DND-41 (cell line): ENCODE measurements around the gene CORO6.
A peak's percentile ranks its signal among the peaks of the same experiment; 100 is the strongest.

Experiments used
- ATAC-seq: fragments of 200-7000 bp; cut with Tn5 transposase; 3 replicates; pipeline ENCODE4 v1.9.1; 2021; ENCODE audit warnings: low read depth; ENCODE audit not compliant: insufficient read depth
- DNase-seq: peaks from one replicate; pipeline ENCODE4 v3.0.0-alpha.2; 2020
- H2AFZ ChIP-seq: 2 replicates; pipeline ENCODE4 v1.6.0; 2012; ENCODE audit warnings: low read depth, low read length
- H3K27ac ChIP-seq: 2 replicates; pipeline ENCODE4 v1.5.1; 2012; ENCODE audit warnings: low read length, inconsistent platforms
- H3K27me3 ChIP-seq: fragments of 200-600 bp; sonication (generic); 2 replicates; pipeline ENCODE4 v1.6.0; 2012; ENCODE audit warnings: low read length, mild to moderate bottlenecking, inconsistent platforms; ENCODE audit not compliant: insufficient read depth, poor library complexity
- H3K36me3 ChIP-seq: 2 replicates; pipeline ENCODE4 v1.5.1; 2012; ENCODE audit warnings: low read length, inconsistent platforms; ENCODE audit not compliant: insufficient read depth
- H3K4me1 ChIP-seq: 2 replicates; pipeline ENCODE4 v1.5.1; 2012; ENCODE audit warnings: mild to moderate bottlenecking, low read length; ENCODE audit not compliant: insufficient read depth
- H3K4me2 ChIP-seq: 2 replicates; pipeline ENCODE4 v1.6.0; 2012; ENCODE audit warnings: mild to moderate bottlenecking, moderate library complexity, low read length, inconsistent platforms; ENCODE audit not compliant: insufficient read depth
- H3K4me3 ChIP-seq, 2 experiments: fragments of 200-600 bp in 1 of 2; shearing (Covaris generic) in 1 of 2; 2 replicates each; pipeline ENCODE4 v1.5.1; 2012 to 2016; ENCODE audit warnings: inconsistent platforms in 2 of 2, low read length in 2 of 2, mild to moderate bottlenecking in 2 of 2, low read depth in 1 of 2, moderate library complexity in 1 of 2
- H3K79me2 ChIP-seq: 2 replicates; pipeline ENCODE4 v1.6.0; 2012; ENCODE audit warnings: low read length, inconsistent platforms; ENCODE audit not compliant: insufficient read depth
- H3K9ac ChIP-seq: 2 replicates; pipeline ENCODE4 v1.6.0; 2012; ENCODE audit warnings: low read depth, mild to moderate bottlenecking, inconsistent platforms, low read length, moderate library complexity
- H3K9me3 ChIP-seq: 2 replicates; pipeline ENCODE4 v1.5.1; 2012; ENCODE audit warnings: low read length, moderate library complexity, mild to moderate bottlenecking, inconsistent platforms; ENCODE audit not compliant: insufficient read depth, severe bottlenecking
- H4K20me1 ChIP-seq: 2 replicates; pipeline ENCODE4 v1.6.0; 2012; ENCODE audit warnings: low read length; ENCODE audit not compliant: insufficient read depth
- EZH2 ChIP-seq: IDR thresholded peaks from 3 replicates; pipeline ENCODE4 v1.6.1; 2012; ENCODE audit warnings: borderline replicate concordance, low read depth, mild to moderate bottlenecking, moderate library complexity, low read length, inconsistent platforms; ENCODE audit not compliant: severe bottlenecking
- TF ChIP-seq, protein P1 (sequence below): IDR thresholded peaks from 2 replicates; pipeline ENCODE4 v1.5.1; 2012; ENCODE audit warnings: borderline replicate concordance, low read length, moderate library complexity, mild to moderate bottlenecking; ENCODE audit not compliant: poor library complexity, severe bottlenecking; ENCODE audit errors: extremely low read depth

Gene CORO6

DNA sequence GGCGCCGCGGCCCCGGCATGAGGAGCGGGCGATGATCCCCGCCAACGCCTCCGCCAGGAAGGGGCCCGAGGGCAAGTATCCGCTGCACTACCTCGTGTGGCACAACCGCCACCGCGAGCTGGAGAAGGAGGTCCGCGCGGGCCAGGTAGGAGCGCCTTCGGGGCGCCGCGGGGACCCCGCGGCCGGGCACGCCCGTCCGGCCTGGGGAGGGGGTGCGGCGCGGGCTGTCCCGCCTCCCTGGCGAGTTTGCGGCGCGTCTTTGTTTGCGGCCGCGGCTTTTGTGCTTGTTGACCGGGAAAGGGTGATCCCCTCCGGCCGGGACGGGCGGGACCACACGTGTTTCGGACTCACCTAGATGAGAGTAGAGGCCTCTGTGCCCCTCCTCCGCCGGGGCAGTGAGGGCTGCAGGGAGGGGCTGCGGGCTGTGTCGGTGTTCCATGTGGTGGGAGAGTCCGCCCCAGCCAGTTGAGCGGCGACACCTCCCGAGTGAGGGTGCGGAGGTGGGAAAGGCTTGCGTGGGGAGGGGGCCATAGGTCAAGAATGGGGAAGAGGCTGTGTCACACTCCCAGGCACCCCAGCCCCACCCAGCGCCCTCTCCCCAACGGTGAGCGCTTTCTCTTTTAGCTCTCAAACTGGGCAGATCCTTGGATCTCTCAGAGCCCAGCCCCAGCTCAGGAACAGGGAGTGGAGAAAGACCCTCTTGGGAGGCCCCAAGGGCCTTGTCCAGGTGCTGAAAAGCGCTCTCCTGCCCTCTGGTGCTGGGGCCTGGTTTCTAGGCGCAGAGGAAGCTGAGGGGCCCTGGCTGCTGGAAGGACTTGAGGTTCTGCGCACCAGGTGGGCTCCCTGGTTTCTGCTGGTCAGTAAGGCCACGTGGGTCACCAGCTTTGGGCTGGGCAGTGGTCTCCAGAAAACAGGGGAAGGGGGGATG, 28.9 kb downstream of the CORO6 start:
- Histone ChIP-seq H2AFZ (peak overlapping the region; percentile 73), H3K4me1 (peaks cover 50% of the 10 kb centered on the region)

DNA sequence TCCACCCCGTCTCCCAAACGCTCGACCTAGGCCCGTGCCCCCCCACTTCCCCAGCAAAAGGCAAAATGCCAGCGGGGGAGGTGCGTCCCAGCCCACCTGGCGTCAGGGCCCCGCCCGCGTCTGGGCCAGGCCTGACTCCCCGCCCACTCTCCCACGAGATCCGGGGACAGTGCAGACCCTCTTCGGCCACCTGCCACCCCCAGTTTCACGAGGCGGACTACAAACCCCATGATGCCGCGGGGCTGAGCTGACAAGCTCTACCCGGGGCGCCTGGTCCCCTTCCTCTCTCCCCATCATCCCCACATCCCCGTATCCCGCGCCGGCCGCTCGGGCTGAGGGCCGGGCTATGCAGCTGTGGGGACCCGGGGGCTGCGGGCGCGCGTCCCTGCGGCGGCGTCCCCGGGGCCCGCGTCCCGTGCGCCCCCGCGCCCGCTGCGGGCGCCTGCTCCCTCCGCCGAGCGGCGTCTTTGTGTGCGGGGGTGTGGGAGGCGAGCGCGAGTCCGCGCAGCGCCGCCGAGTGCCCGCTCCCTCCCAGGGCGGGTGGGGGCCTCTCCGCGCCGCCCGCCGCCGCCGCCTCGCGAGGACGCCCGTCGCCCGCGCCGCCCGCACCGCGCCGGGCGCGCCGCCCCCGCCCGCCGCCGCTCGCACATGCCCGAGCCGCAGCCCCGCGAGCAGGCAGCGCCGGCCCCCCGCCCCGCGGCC, 29.7 kb downstream of the CORO6 start, which contains the start of gene ANKRD13B:
ANKRD13B (plus strand) TSS at position 283 of the 702 bp plus-strand sequence. CDS start 490 bp downstream, outside the sequence.
- peaks cover 28% of the 10 kb centered on the region for H3K79me2 ChIP-seq
- peaks cover 6% of the 10 kb centered on the region for H3K27me3 ChIP-seq
- H3K36me3 ChIP-seq = no peaks in the 10 kb centered on the region
- H3K4me1 ChIP-seq = peaks cover 59% of the 10 kb centered on the region
- H3K9me3 ChIP-seq = no peaks in the 10 kb centered on the region
- peak within 1 kb of the TSS; percentile 73 for H2AFZ ChIP-seq
- TF ChIP-seq, protein P1, sequence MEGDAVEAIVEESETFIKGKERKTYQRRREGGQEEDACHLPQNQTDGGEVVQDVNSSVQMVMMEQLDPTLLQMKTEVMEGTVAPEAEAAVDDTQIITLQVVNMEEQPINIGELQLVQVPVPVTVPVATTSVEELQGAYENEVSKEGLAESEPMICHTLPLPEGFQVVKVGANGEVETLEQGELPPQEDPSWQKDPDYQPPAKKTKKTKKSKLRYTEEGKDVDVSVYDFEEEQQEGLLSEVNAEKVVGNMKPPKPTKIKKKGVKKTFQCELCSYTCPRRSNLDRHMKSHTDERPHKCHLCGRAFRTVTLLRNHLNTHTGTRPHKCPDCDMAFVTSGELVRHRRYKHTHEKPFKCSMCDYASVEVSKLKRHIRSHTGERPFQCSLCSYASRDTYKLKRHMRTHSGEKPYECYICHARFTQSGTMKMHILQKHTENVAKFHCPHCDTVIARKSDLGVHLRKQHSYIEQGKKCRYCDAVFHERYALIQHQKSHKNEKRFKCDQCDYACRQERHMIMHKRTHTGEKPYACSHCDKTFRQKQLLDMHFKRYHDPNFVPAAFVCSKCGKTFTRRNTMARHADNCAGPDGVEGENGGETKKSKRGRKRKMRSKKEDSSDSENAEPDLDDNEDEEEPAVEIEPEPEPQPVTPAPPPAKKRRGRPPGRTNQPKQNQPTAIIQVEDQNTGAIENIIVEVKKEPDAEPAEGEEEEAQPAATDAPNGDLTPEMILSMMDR = no peak
- no peak for TF ChIP-seq EZH2
- peak; percentile 62 for DNase-seq
- peak within 1 kb of the TSS; percentile 59 for H3K9ac ChIP-seq
- peak within 1 kb of the TSS; percentile 40 for H3K27ac ChIP-seq
- H3K4me3 ChIP-seq = peak within 1 kb of the TSS; percentile 66 to 72; a peak in 3 of 4 replicates
- peak within 1 kb of the TSS; percentile 98 for H3K4me2 ChIP-seq
- peaks cover 43% of the 10 kb centered on the region for H4K20me1 ChIP-seq
- peak; percentile 17; the same call in 1 of the 3 replicates for ATAC-seq

More for the DNA sequence above, 28.9 kb downstream of the CORO6 start:
- peak; percentile 66 for DNase-seq
- peak overlapping the region; percentile 66 to 72; a peak in 3 of 4 replicates for H3K4me3 ChIP-seq
- H3K36me3 ChIP-seq = no peaks in the 10 kb centered on the region
- ATAC-seq = peak; percentile 41
- peaks cover 19% of the 10 kb centered on the region for H3K79me2 ChIP-seq
- H3K4me2 ChIP-seq = peak overlapping the region; percentile 98
- peak overlapping the region; percentile 59 for H3K9ac ChIP-seq
- H4K20me1 ChIP-seq = peaks cover 34% of the 10 kb centered on the region
- no peak overlapping the region for H3K27ac ChIP-seq
- TF ChIP-seq EZH2 = peak; percentile 65
- TF ChIP-seq, protein P1 = peak; percentile 70
- peaks cover 6% of the 10 kb centered on the region for H3K27me3 ChIP-seq
- no peaks in the 10 kb centered on the region for H3K9me3 ChIP-seq

DNA sequence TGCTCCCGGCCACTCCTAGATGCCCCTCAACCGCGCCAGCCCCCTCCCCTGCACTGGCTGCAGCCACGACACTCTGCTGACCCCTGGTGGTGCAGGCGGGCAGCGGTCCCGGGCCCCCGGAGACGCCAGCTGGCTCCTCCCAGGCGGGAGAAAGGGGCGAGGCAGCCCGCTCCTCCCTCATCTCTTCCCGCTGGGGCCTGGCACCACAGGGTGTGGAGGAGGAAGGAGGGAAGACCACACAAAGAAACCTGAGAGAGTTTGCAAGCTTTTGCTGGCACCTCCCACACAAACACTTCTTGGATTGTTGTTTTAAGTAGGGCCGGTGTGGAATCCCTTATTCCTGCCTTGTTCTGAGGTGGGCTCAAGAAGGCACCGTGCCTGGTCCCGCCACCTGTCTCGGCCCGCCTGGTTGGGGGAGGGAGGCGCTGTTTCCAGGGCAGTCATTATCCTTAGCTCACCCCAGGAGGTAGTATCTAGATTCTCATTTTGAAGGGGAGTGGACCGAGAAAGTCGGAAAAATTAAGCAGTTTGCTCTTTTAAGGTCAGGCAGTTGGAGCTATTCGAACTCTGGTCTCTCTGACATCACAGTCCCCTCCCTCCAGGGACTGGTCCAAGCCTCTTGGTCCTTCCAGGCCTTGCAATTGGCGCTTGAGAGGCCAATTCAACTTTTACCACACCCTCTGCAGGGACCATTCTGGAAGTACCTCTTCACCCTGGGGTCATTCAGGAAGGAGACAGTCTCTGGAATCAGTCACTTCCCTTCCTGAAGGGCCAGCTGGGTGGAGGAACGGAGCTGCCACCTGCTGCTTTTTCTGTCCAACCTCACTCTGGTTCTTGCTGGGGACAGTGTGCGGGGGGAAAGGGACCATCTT, 30.7 kb downstream of the CORO6 start:
- Histone ChIP-seq H3K27me3 (peaks cover 6% of the 10 kb centered on the region), H4K20me1 (peaks cover 49% of the 10 kb centered on the region), H3K9ac (peak overlapping the region; percentile 83), H2AFZ (peak overlapping the region; percentile 77), H3K4me2 (peak overlapping the region; percentile 90), H3K27ac (peak overlapping the region; percentile 49), H3K4me3 (peak overlapping the region in 1 of 2 experiments; percentile 72; a peak in 2 of 4 replicates), H3K4me1 (peaks cover 69% of the 10 kb centered on the region), H3K79me2 (peaks cover 38% of the 10 kb centered on the region), H3K36me3 (no peaks in the 10 kb centered on the region), H3K9me3 (no peaks in the 10 kb centered on the region)
- DNase-seq = peak; percentile 92
- peak; percentile 70 for ATAC-seq
- no peak for TF ChIP-seq EZH2
- TF ChIP-seq, protein P1 = peak; percentile 99
